ENCODE measurements around the gene ZNF195.
"Not testable (repeated sequence)": the region's sequence is repeated elsewhere in the genome, so short reads cannot be mapped to it uniquely, and the experiment has no call there.

ZNF195 gene

GRCh38 chr11:3378426-3379423, at the start of gene ZNF195:
Gene ZNF195 (minus strand): TSS chr11:3379146. CDS start chr11:3379040, 106 bp downstream.
- DNase-seq (ENCODE audit: low read depth in 2 of 2), result peak; percentile 95 to 96

- not testable (repeated sequence) for DNase-seq (ENCODE audit: low read depth in 2 of 2)
Measured at GRCh38 chr11:3428076-3428475, 49.1 kb upstream of the ZNF195 start.

DNA sequence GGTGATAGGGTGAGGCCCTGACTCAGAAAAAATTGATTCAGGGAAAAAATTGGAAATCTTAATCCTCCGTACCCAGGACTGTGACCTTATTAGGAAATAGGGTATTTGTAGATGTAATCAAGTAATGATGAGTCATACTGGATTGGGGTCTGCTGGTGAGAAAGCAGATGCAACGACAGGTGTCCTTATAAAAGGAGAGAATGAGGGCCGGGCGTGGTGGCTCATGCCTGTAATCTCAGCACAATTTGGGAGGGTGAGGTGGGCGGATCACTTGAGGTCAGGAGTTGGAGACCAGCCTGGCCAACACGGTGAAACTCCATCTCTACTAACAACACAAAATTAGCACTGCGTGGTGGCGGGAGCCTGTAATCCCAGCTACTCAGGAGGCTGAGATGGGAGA, 47.6 kb upstream of the ZNF195 start:
- not testable (repeated sequence) for DNase-seq (ENCODE audit: low read depth in 2 of 2)

- DNase-seq (ENCODE audit: low read depth in 2 of 2), result not testable (repeated sequence)
Measured at GRCh38 chr11:3423928-3424327, 45.0 kb upstream of the ZNF195 start.

DNA sequence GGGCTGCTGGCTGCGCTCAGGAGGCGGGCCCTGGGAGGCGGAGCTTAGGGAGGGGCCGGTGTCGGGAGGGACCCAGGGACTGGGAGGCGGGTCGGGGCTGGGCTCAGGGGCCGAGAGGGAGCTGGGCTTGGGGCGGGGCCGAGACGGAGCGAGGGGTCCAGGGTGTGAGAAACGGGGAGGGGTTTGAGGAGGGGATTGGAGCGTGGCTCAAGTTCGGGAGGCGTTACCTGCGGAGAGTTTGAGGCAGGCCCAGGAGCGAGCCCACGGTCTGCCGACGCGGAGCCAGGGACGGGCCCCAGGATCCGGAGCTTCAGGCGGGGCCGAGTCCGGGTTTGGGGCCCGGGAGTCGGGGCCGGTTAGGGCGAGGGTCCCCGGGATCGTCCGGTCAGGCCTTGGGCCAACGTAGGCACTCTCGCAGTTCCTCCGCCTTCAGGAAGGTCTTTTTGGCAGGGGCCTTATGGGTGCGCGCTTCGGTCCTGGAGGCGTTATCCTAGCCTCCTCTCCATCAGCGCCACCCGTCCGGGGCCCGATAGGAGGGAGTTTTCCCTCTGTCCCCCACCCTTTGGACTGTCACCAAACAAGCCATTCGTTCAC, 44.3 kb upstream of the ZNF195 start:
- not testable (repeated sequence) for DNase-seq (ENCODE audit: low read depth in 2 of 2)

- DNase-seq (ENCODE audit: low read depth in 2 of 2), result peak; percentile 94
Measured at GRCh38 chr11:3422380-3423137, 43.6 kb upstream of the ZNF195 start.

GRCh38 chr11:3421608-3422379, 42.8 kb upstream of the ZNF195 start:
- DNase-seq (ENCODE audit: low read depth in 2 of 2), result not testable (repeated sequence)

DNA sequence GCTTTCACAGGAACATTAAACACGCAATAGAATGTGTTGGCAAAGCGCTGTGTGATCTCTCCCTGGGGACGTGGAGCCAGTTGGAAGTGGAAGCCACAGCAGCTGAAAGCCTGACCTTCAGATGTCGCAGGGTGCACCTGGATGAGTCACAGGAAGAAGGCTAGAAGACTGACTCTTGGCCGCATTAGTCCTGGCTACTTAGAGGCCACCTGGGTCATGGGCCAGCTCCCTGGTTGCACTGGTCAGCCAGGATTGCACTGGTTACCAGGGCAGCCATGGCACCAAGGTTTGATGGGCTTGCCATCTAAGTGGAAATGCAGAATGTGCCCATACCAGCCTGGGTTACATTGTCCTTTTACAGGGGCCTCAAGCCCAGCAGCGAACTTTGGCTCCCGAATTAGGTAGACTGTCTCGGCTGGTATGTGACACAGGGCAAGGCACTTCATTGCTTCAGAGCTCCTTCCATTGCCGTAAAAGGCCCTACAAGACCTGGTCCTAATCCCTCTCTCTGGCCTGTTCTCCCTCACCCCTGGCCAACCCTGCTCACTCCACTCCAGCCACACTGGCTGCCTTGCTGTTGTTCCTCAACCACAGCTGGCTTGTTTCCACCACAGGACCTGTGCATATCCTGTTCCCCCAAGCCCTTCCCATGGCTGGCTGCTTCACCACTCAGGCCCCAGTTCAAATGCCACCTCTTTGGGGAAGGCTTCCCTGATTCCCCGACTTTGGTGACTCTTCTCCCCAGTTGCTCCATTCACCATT, 41.5 kb upstream of the ZNF195 start:
- DNase-seq (ENCODE audit: low read depth in 2 of 2), result not testable (repeated sequence)

GRCh38 chr11:3419496-3419895, 40.5 kb upstream of the ZNF195 start:
- not testable (repeated sequence) for DNase-seq (ENCODE audit: low read depth in 2 of 2)

GRCh38 chr11:3417047-3417446, 38.1 kb upstream of the ZNF195 start:
- DNase-seq (ENCODE audit: low read depth in 2 of 2), result peak in 1 of 2 donors; percentile 26

DNA sequence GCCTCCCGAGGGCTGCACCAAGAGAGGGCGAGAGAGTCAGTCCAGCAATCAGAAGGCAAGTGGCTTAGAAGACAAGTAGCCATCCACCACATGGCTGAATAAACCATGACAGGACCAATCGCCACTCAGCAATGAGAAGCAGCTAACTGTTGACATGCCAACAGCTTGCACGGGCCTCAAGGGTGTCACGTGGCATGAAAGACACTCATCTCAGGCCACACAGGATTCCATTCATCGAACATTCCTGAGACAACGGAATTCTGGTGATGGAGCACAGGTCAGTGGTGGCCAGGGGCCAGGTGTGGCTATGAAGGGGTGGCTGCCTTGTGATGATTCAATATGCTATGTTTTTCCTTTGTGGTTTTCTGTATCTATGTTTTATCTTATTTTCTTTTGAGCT, 36.4 kb upstream of the ZNF195 start:
- DNase-seq (ENCODE audit: low read depth in 2 of 2), result not testable (repeated sequence)

DNA sequence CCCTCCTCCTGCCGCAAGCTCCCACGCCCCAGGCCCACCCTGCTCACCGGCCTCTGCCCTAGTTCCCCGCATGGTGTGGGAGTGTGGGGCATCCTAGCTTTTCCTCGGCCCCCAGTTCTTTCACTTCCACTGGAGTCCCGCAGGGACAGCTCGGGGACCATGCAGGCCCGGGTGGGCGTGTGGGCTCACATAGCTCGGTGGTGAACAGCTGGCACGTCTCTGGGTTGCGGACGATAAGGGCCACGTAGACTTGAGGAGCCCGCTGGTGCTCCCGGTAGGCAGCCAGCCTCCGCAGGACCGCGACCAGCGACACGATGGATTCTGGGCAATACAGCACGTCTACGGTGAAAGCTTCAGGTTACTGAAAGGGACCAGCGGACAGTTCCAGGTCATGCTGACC, 34.7 kb upstream of the ZNF195 start:
- DNase-seq (ENCODE audit: low read depth in 2 of 2), result not testable (repeated sequence)

DNA sequence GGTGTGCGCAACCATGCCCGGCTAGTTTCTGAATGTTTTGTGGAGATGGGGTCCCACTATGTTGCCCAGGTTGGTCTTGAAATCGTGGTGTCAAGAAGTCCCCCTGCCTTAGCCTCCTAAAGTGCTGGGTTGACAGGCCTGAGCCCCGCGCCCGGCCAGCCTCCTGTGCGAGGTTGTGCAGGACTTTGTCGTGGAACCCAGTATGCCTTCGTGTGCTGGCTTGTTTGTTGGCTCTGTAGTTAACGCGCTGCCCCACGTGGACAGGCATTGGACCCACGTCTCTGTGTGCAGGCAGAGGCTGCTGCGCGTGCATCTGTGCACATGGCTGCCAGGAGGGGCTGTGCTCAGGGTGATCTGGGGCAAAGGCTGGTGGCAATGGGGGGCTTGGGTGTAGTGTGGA, 33.9 kb upstream of the ZNF195 start:
- DNase-seq (ENCODE audit: low read depth in 2 of 2), result no peak

DNA sequence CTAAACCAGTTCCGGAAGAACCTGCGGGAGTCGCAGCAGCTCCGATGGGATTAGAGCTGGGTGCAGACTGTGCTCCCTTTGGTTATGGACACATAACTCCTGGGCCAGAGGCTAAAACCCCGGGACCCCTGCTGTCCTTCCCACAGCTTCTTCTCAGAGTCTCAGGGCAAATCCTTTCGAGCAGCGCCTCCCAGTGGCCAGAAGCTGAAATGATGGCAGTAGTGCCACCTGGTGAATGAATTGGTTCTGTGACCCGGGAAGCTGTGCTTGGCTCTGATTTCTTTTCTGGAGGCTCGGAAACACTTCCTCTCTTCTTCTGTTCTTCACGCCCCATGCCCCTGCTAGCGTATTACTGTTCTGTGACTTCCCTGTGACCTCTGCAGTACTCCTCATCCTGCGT, 29.8 kb upstream of the ZNF195 start:
- peak; percentile 48 to 56 for DNase-seq (ENCODE audit: low read depth in 2 of 2)

- not testable (repeated sequence) for DNase-seq (ENCODE audit: low read depth in 2 of 2)
Measured at GRCh38 chr11:3408058-3408605, 29.2 kb upstream of the ZNF195 start.

DNA sequence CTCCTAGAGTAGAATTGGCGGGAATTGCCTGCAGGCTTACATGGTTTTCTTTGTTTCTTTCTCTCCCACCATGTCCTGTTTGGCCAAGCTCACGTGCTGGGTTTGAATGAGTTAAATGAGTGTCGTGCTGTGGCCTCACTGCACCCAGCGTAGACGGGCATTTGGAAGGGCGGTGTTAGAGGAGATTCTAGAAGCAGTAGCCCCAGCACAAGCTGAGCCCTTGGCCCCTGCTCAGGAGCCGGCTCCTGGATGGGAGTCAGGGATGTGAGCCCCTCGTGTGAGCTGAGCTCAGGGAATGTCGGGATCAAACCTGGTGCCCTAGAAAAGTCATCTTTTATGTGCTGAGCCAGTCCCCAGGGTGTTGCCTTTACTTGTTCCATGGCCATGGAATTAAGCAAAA, 28.0 kb upstream of the ZNF195 start:
- DNase-seq (ENCODE audit: low read depth in 2 of 2), result not testable (repeated sequence)

DNA sequence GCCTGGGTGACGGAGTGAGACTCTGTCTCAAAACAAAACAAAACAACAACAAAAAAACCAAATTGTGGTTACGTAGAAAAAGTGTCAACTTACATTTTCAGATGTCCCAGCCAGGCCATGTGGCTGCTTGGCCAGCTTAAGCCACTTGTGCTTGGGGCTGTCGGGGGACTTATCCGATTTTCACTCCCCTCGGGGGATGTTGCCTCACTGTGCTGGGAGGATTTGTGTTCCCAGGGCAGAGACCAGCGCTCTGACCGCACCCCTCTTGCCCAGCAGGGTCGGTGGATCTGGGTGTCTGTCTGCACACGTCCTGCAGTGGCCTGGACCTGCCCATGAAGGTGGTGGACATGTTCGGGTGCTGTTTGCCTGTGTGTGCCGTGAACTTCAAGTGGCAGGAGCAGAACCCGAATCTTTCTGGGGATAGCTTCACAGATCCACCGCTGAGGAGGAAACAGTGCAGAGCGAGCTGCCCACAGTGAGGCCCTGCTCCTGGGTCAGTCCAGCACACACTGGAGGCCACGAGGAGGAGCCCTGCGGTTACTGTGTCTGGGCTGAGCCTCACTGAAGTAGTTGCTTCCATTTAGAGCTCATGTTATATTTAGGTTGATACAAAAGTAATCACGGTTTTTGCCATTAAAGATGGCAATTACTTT, 27.4 kb upstream of the ZNF195 start:
- DNase-seq (ENCODE audit: low read depth in 2 of 2), result not testable (repeated sequence)

DNA sequence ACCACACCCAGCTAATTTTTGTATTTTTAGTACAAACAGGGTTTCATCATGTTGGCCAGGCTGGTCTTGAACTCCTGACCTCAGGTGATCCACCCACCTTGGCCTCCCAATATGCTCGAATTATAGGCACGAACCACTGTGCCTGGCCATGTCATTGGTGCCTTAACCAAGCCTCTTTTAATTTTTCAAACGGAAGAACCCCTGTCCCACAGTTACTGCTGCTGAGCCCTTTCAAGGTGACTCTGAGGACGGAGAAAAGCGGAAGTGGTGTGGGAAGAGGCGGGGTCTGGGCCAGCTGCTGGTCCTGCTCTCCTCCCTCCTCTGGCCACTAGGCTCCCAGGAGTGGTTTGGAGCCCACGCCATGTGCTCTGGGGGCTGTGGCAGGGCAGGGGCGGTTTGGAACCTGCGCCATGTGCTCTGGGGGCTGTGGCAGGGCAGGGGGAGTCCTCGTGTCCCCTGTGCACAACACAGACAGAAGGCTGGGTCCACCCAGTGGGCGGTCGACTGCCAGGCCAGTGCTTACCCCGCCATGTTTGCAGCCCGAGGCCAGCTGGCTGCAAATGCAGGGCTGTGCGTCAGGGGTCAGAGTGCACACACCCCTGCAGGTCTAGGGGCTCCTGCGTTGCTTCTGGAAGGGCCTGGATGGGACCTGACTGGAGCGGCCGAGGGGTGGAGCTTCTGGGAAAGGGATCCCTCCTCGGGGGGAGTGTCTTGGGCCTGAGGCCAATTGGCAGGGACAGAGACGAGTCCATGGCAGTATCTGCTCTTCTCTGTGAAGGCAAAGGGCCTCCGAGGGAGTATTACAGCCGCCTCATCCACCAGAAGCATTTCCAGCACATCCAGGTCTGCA, 25.4 kb upstream of the ZNF195 start:
- DNase-seq (ENCODE audit: low read depth in 2 of 2), result not testable (repeated sequence)

- not testable (repeated sequence) for DNase-seq (ENCODE audit: low read depth in 2 of 2)
Measured at GRCh38 chr11:3402861-3403250, 23.9 kb upstream of the ZNF195 start.

All from activated CD8-positive, alpha-beta memory T cell treated with anti-CD3 and anti-CD28 coated beads for 4 hours (primary cell).